ENCODE data around the gene ESPN. TPM values are rescaled to one million over a fixed set of nuclear protein-coding genes. Genes with fewer than 3 reads are reported as not detected.
"Not testable (repeated sequence)": the region's sequence is repeated elsewhere in the genome, so short reads cannot be mapped to it uniquely, and the experiment has no call there.

ESPN gene
- total RNA-seq, 2 experiments from 2014 or later, result 0.39 to 0.44 TPM

- DNase-seq, H3K4me3 Mint-ChIP-seq, H3K27me3 Mint-ChIP-seq, H3K36me3 Mint-ChIP-seq, H3K27ac Mint-ChIP-seq, H3K9me3 Mint-ChIP-seq: not testable (repeated sequence)
- H3K4me1 Mint-ChIP-seq, result peaks cover 21% of the 10 kb centered on the region
Observed at GRCh38 chr1:6395781-6396244, 28.8 kb upstream of the ESPN start.

DNA sequence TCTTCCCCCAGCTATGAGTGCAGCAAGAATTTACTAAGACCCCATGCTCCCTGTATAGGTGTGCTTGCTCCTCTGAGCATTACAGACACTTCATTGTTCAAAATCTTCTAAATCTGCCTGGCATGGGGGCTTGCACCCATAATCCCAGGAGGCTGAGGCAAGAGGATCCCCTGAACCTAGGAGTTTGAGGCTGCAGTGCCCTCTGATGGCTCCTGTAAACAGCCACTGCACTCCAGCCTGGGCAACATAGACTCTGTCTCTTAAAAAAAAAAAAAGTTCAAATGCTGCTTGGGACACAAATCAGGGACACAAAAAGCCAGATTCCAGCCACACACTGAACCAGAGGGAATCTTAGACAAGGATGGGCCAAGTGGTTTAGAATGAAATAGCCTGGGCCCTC lies 27.6 kb upstream of the ESPN start:
- no peak for DNase-seq
- no peak overlapping the region for H3K27ac Mint-ChIP-seq
- H3K27me3 Mint-ChIP-seq, result no peaks in the 10 kb centered on the region
- peaks cover 1% of the 10 kb centered on the region for H3K9me3 Mint-ChIP-seq
- peaks cover 4% of the 10 kb centered on the region for H3K36me3 Mint-ChIP-seq
- H3K4me1 Mint-ChIP-seq, result peaks cover 19% of the 10 kb centered on the region
- H3K4me3 Mint-ChIP-seq, result no peak overlapping the region

- H3K36me3 Mint-ChIP-seq, result no peaks in the 10 kb centered on the region
- no peak overlapping the region for H3K4me3 Mint-ChIP-seq
- no peak for DNase-seq
- H3K9me3 Mint-ChIP-seq, result peaks cover 1% of the 10 kb centered on the region
- H3K4me1 Mint-ChIP-seq, result peaks cover 14% of the 10 kb centered on the region
- H3K27me3 Mint-ChIP-seq, result no peaks in the 10 kb centered on the region
- H3K27ac Mint-ChIP-seq, result no peak overlapping the region
Observed at GRCh38 chr1:6397844-6398441, 26.6 kb upstream of the ESPN start.

DNA sequence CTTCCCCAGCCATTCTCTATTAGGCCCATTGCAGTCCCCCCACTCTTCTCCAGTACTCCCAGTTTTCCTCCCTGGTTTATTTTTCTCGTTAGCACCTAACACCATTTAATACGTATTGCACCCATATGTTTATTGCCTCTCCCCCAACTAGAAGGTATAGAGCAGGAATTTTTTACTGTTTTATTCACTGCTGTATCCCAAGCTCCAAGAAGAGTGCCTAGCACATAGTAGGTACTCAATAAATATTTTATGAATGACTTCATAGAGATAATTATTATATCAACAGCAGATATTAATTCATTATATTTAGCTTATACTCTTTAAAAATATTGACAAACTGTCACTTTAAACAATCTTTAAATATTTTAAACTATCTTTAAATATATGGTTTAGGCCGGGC lies 25.3 kb upstream of the ESPN start:
- Mint-ChIP-seq H3K9me3 (peaks cover 1% of the 10 kb centered on the region), H3K4me1 (peaks cover 11% of the 10 kb centered on the region), H3K36me3 (no peaks in the 10 kb centered on the region), H3K4me3 (no peak overlapping the region), H3K27me3 (no peaks in the 10 kb centered on the region), H3K27ac (no peak overlapping the region)
- no peak for DNase-seq

GRCh38 chr1:6401673-6402072 lies 22.9 kb upstream of the ESPN start:
- H3K4me1 Mint-ChIP-seq, result peaks cover 3% of the 10 kb centered on the region
- no peak overlapping the region for H3K27ac Mint-ChIP-seq
- H3K36me3 Mint-ChIP-seq, result no peaks in the 10 kb centered on the region
- DNase-seq, result no peak
- H3K27me3 Mint-ChIP-seq, result peaks cover 9% of the 10 kb centered on the region
- H3K9me3 Mint-ChIP-seq, result no peaks in the 10 kb centered on the region
- no peak overlapping the region for H3K4me3 Mint-ChIP-seq

DNA sequence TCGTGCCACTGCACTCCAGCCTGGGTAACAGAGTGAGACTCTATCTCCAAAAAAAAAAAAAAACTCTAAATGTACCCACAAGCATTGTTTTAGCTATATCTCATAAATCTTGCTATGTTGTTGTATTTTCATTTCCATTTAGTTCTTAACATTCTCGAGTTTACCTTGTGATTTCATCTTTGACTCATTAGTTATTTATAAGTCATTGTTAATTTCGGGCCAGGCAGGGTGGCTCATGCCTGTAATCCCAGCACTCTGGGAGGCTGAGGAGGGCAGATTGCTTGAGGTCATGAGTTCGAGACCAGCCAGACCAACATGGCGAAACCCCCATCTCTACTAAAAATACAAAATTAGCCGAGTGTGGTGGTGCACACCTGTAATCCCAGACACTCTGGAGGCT lies 16.6 kb upstream of the ESPN start:
- peaks cover 36% of the 10 kb centered on the region for H3K27me3 Mint-ChIP-seq

DNA sequence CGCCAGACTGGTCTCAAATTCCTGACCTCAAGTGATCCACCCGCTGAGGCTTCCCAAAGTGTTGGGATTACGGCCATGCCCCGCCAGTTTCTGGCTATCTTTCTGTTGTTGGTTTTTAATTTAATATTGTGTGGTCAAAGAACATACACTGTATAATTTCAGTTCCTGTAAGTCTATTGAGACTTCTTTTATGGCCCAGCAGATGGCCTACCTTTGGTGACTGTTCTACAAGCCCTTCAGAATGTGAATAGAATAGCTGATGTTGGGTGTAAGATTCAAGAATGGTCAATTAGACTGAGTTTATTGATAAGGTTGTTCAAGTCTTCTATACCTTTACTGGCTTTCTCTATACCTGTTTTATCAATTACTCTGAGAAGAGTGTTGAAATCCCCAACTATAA lies 15.5 kb upstream of the ESPN start:
- DNase-seq, result no peak
- Mint-ChIP-seq H3K36me3 (no peaks in the 10 kb centered on the region), H3K27me3 (peaks cover 45% of the 10 kb centered on the region), H3K9me3 (no peaks in the 10 kb centered on the region), H3K4me3 (no peak overlapping the region), H3K4me1 (peaks cover 2% of the 10 kb centered on the region), H3K27ac (no peak overlapping the region)

More for the DNA sequence above, 16.6 kb upstream of the ESPN start:
- no peak overlapping the region for H3K27ac Mint-ChIP-seq
- H3K4me3 Mint-ChIP-seq, result no peak overlapping the region
- H3K9me3 Mint-ChIP-seq, result no peaks in the 10 kb centered on the region
- H3K36me3 Mint-ChIP-seq, result no peaks in the 10 kb centered on the region
- H3K4me1 Mint-ChIP-seq, result peaks cover 3% of the 10 kb centered on the region
- DNase-seq, result no peak

- H3K27me3 Mint-ChIP-seq, result peaks cover 52% of the 10 kb centered on the region
- no peak overlapping the region for H3K4me3 Mint-ChIP-seq
- no peaks in the 10 kb centered on the region for H3K9me3 Mint-ChIP-seq
- no peak for DNase-seq
- H3K36me3 Mint-ChIP-seq, result no peaks in the 10 kb centered on the region
- H3K27ac Mint-ChIP-seq, result no peak overlapping the region
- H3K4me1 Mint-ChIP-seq, result peaks cover 6% of the 10 kb centered on the region
Observed at GRCh38 chr1:6409733-6410132, 14.8 kb upstream of the ESPN start.

DNA sequence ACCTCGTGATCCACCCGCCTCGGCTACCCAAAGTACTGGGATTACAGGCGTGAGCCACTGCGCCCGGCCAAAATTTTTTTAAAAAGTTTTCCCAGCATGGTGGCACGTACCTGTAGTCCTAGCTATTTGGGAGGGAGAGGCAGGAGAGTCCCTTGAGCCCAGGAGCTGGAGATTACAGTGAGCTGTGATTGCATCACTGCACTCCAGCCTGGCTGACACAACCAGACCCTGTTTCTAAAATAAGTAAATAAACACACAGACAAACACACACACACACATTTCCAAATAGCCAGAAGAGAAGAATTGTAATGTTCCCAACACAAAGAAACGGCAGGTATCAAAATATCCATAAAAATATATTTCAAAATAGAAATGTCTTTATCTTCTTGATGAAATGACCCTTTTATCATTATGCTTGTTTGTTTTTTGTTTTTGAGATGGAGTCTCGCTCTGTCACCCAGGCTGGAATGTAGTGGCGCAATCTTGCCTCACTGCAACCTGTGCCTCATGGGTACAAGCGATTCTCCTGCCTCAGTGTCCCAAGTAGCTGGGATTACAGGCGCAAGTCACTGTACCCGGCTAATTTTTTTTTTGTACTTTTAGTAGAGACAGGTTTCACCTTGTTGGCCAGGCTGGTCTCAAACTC lies 14.2 kb upstream of the ESPN start:
- no peak overlapping the region for H3K4me3 Mint-ChIP-seq
- peaks cover 7% of the 10 kb centered on the region for H3K4me1 Mint-ChIP-seq
- no peak for DNase-seq
- H3K36me3 Mint-ChIP-seq, result no peaks in the 10 kb centered on the region
- no peaks in the 10 kb centered on the region for H3K9me3 Mint-ChIP-seq
- peaks cover 52% of the 10 kb centered on the region for H3K27me3 Mint-ChIP-seq
- no peak overlapping the region for H3K27ac Mint-ChIP-seq

DNA sequence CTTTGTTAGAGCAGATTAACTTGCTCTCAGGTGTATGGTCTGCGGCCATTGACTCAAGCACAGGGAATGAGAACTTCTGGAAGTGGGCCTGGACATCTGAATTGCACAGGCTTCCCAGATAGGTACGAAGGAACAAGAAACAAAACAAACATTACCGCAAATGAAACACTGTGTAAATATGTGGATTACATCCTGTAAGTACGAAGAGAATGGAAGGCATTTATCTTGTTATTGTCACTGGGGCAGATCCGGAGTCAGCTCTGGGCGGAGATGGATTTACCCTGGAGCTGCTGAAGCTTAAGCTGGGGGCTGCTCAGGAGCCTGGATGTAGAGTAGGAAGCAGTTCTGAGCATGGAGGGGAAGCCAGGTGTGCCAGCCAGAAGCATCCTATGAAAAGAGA lies 11.7 kb upstream of the ESPN start:
- DNase-seq, result no peak

GRCh38 chr1:6414443-6414844 lies 10.1 kb upstream of the ESPN start:
- no peak overlapping the region for H3K27ac Mint-ChIP-seq
- no peaks in the 10 kb centered on the region for H3K9me3 Mint-ChIP-seq
- H3K4me3 Mint-ChIP-seq, result no peak overlapping the region
- peaks cover 67% of the 10 kb centered on the region for H3K27me3 Mint-ChIP-seq
- no peaks in the 10 kb centered on the region for H3K36me3 Mint-ChIP-seq
- peak; percentile 60 for DNase-seq
- H3K4me1 Mint-ChIP-seq, result peaks cover 8% of the 10 kb centered on the region

More for the DNA sequence above, 11.7 kb upstream of the ESPN start:
- no peak overlapping the region for H3K27ac Mint-ChIP-seq
- H3K4me1 Mint-ChIP-seq, result peaks cover 7% of the 10 kb centered on the region
- peaks cover 63% of the 10 kb centered on the region for H3K27me3 Mint-ChIP-seq
- no peak overlapping the region for H3K4me3 Mint-ChIP-seq
- H3K36me3 Mint-ChIP-seq, result no peaks in the 10 kb centered on the region
- no peaks in the 10 kb centered on the region for H3K9me3 Mint-ChIP-seq

- Mint-ChIP-seq H3K9me3 (no peaks in the 10 kb centered on the region), H3K36me3 (no peaks in the 10 kb centered on the region), H3K27ac (no peak overlapping the region), H3K4me1 (peaks cover 8% of the 10 kb centered on the region), H3K4me3 (no peak overlapping the region), H3K27me3 (peaks cover 70% of the 10 kb centered on the region)
- no peak for DNase-seq
Observed at GRCh38 chr1:6414881-6415626, 9.5 kb upstream of the ESPN start.

GRCh38 chr1:6416295-6416656 lies 8.3 kb upstream of the ESPN start:
- Mint-ChIP-seq H3K4me3 (no peak overlapping the region), H3K4me1 (peaks cover 8% of the 10 kb centered on the region), H3K9me3 (no peaks in the 10 kb centered on the region), H3K27ac (no peak overlapping the region), H3K27me3 (peaks cover 80% of the 10 kb centered on the region), H3K36me3 (no peaks in the 10 kb centered on the region)
- DNase-seq, result no peak

GRCh38 chr1:6416906-6417305 lies 7.7 kb upstream of the ESPN start:
- Mint-ChIP-seq H3K9me3 (no peaks in the 10 kb centered on the region), H3K4me3 (no peak overlapping the region), H3K27me3 (peaks cover 84% of the 10 kb centered on the region), H3K36me3 (no peaks in the 10 kb centered on the region), H3K27ac (no peak overlapping the region), H3K4me1 (peaks cover 8% of the 10 kb centered on the region)
- DNase-seq, result no peak

DNA sequence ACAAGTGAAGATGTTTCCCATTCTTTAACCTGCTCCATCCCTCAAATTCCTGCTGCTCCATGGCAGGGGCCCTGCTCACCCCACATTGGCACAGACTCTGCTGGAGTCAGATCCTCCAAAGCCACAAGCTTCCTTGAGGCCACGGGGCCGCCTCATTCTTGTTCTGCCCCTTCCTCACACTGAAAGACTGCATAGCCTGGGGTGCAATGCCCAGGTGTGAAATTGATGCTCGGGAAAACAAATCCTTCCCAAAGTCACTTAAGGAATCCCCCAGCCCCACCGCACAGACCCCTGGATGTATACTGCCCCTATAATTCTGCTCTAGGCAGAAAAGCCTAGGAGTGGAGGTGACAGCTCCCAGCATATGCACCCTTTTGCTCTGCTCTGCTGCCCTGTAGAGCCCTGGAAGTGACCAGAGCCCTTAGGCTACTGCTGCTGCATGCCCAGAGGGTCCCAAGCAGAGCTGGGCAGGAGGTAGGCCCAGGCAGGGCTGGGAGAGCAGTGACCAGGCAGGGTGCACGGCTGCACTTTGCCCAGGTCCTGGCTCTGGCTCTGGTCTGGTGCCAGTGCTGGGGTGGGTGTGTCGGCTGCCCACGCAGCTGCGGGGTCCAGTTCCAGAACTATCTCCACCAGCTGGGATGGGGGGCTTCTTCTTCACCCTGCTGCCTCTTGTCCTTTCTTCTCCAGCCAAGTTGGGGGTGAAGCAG lies 6.5 kb upstream of the ESPN start:
- Mint-ChIP-seq H3K4me1 (peaks cover 8% of the 10 kb centered on the region), H3K4me3 (no peak overlapping the region), H3K9me3 (no peaks in the 10 kb centered on the region), H3K27me3 (peaks cover 90% of the 10 kb centered on the region), H3K36me3 (no peaks in the 10 kb centered on the region), H3K27ac (no peak overlapping the region)
- no peak for DNase-seq
